ENCODE data around the gene MINDY2.
"Not testable (repeated sequence)": the region's sequence is repeated elsewhere in the genome, so short reads cannot be mapped to it uniquely, and the experiment has no call there.

The MINDY2 gene

DNA sequence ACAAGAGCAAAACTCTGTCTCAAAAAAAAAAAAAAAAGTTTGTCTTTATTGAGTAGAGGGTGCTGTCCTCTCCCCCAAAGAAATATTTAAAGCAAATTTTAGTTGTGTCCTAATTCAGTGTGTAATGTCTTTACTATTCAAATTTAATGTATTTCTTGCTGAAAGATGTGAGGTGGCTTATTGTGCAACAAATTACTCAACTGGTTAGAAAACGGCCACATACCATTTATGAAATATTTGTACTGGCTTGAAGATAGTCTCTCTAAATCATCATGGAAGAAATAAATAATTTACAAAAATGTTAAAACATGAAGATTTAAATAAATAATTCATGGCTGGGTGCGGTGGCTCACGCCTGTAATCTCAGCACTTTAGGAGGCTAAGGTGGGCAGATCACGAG, 99.3 kb downstream of the MINDY2 start:
- H3K4me2 ChIP-seq (ENCODE audit: low read length), result no peak overlapping the region
- no peaks in the 10 kb centered on the region for H3K36me3 ChIP-seq (ENCODE audit: insufficient read depth, low read length)
- no peak overlapping the region for H3K9ac ChIP-seq (ENCODE audit: low read depth, low read length)

GRCh38 chr15:58873267-58873666, 102.2 kb downstream of the MINDY2 start:
- no peaks in the 10 kb centered on the region for H3K9me3 ChIP-seq (replicated peaks; ENCODE audit: low read length)
- H3K4me1 ChIP-seq (ENCODE audit: control insufficient read depth, insufficient read depth, low read length), result peaks cover 8% of the 10 kb centered on the region
- no peak overlapping the region for H3K4me3 ChIP-seq (ENCODE audit: low read length)
- H3K9ac ChIP-seq (ENCODE audit: low read depth, low read length), result no peak overlapping the region
- H3K27me3 ChIP-seq (ENCODE audit: control insufficient read depth, insufficient read depth, low read length), result no peaks in the 10 kb centered on the region
- H3K36me3 ChIP-seq (ENCODE audit: insufficient read depth, low read length), result peaks cover 17% of the 10 kb centered on the region
- H3K4me2 ChIP-seq (ENCODE audit: low read length), result no peak overlapping the region

More for the DNA sequence above, 99.3 kb downstream of the MINDY2 start:
- H3K4me1 ChIP-seq (ENCODE audit: control insufficient read depth, insufficient read depth, low read length), result peaks cover 9% of the 10 kb centered on the region
- no peaks in the 10 kb centered on the region for H3K9me3 ChIP-seq (replicated peaks; ENCODE audit: low read length)
- H3K27me3 ChIP-seq (ENCODE audit: control insufficient read depth, insufficient read depth, low read length), result no peaks in the 10 kb centered on the region
- H3K4me3 ChIP-seq (ENCODE audit: low read length), result no peak overlapping the region

DNA sequence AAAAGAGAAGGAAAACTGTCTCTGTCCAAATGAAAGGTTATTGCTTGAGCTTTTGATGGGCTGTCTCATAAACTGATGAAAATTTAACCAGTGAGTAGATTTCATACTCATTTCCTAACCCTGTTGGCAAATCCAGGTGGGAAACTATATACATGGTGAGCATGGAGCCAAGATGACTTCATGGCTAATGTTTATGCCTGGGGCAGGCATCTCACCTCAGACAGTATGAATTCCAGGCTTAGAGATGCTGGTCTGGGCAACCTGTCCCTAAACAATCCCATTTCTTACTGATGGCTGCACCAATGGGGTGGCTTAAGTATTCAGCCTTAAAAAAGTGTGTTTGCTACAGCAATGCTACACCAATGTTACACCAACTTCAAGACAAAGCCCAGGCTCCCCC, 104.2 kb downstream of the MINDY2 start:
- Histone ChIP-seq H3K27me3 (ENCODE audit: control insufficient read depth, insufficient read depth, low read length) (no peaks in the 10 kb centered on the region), H3K4me2 (ENCODE audit: low read length) (no peak overlapping the region), H3K9me3 (replicated peaks; ENCODE audit: low read length) (no peaks in the 10 kb centered on the region), H3K9ac (ENCODE audit: low read depth, low read length) (no peak overlapping the region), H3K4me3 (ENCODE audit: low read length) (no peak overlapping the region), H3K36me3 (ENCODE audit: insufficient read depth, low read length) (peaks cover 38% of the 10 kb centered on the region), H3K4me1 (ENCODE audit: control insufficient read depth, insufficient read depth, low read length) (peaks cover 8% of the 10 kb centered on the region)

DNA sequence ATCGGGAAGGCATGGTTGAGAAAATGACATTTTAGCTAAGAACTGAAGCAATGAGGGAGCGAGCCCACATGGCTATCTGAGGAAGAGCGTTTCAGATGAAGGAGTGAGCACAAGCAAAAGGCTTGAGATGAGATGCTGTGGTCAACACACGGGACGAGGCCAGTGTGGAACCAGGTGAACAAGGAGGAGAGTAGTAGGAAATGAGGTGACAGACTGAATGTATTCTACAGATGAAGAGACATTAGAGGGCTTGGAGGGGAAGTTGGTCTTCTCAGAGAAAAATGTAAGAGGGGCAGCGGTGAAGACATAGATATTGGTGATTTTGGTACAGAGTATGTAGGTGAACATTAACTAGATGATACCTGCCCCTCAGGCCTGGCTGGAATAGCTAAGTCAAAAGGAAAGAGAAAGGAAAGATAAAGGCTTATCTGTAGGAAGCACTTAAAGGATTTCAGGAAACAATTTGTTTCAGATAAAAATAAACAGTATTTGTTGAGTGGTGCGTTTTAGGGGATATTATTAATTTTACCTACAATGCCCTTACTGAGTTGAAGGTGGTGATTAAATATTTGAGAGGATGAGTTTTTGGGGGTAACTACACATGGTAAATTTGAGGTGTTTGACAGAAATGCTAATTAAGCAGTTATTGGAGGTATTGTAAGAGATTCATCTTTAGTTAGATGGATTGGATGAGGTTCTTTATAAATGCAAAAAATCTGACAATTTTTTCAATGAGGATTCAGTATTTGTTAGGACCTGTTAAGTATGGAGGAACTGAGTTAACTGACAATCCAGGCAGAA, 105.4 kb downstream of the MINDY2 start:
- no peaks in the 10 kb centered on the region for H3K27me3 ChIP-seq (ENCODE audit: control insufficient read depth, insufficient read depth, low read length)
- H3K4me2 ChIP-seq (ENCODE audit: low read length), result no peak overlapping the region
- peaks cover 8% of the 10 kb centered on the region for H3K4me1 ChIP-seq (ENCODE audit: control insufficient read depth, insufficient read depth, low read length)
- peaks cover 49% of the 10 kb centered on the region for H3K36me3 ChIP-seq (ENCODE audit: insufficient read depth, low read length)
- H3K4me3 ChIP-seq (ENCODE audit: low read length), result no peak overlapping the region
- H3K9me3 ChIP-seq (replicated peaks; ENCODE audit: low read length), result no peaks in the 10 kb centered on the region
- H3K9ac ChIP-seq (ENCODE audit: low read depth, low read length), result no peak overlapping the region

DNA sequence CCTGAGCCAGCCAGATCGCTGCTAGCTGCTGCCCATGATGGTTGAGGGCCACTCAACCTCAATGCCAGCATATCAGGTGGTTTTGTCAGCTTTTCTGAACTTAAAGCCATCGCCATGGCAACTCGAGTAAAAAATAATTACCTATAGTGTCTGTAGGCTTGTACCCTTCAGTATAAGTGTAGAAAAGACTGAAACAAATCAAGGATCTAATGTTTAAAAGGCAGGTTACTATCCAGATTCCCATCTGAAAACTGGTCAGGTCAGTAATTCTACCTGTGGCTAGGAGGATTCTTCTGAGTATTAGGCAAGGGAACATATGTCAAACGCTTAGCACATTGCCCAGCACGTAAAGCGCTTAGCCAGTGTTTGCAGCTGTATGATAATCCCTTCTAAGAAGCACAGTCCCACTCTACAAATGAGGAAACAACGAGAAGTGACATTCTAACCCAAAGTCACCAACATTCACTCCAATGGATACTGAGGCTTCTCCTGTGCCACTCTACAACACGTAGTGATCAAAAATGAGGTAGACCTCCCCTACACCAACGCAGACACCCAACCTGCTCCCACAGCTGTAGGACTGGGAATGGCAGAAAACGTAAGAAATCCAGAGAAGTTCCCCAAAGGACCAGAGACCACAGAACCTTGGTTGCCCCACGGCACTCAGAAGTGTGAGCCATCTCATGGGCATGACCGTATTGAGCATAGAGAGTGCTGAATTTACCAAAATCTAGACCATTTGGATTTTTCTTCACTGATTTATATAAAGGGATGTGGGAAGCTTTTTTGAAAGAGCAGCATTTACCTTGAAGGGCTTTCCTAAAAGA, 107.1 kb downstream of the MINDY2 start:
- no peak overlapping the region for H3K4me2 ChIP-seq (ENCODE audit: low read length)
- peaks cover 59% of the 10 kb centered on the region for H3K36me3 ChIP-seq (ENCODE audit: insufficient read depth, low read length)
- no peak overlapping the region for H3K9ac ChIP-seq (ENCODE audit: low read depth, low read length)

DNA sequence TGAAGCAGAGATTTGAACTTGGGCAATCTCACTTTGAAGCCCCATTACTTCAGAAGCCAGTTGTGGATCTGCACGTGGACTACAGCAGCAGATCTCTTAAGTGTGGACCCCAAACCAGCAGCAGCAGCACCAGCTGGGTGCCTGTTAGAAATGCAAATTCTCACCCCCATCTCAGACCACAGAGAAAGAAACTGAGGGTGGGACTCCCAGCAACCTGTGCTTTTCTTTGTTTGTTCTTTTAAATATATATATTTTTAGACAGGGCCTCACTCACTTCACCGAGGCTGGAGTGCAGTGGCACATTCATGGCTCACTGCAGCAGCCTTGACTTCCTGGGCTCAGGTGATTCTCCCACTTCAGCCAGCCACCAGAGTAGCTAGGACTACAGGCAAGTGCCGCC, 109.2 kb downstream of the MINDY2 start:
- H3K4me2 ChIP-seq (ENCODE audit: low read length), result no peak overlapping the region
- no peak overlapping the region for H3K9ac ChIP-seq (ENCODE audit: low read depth, low read length)
- H3K36me3 ChIP-seq (ENCODE audit: insufficient read depth, low read length), result peaks cover 72% of the 10 kb centered on the region
- H3K9me3 ChIP-seq (replicated peaks; ENCODE audit: low read length), result no peaks in the 10 kb centered on the region
- H3K27me3 ChIP-seq (ENCODE audit: control insufficient read depth, insufficient read depth, low read length), result no peaks in the 10 kb centered on the region
- H3K4me1 ChIP-seq (ENCODE audit: control insufficient read depth, insufficient read depth, low read length), result no peaks in the 10 kb centered on the region
- no peak overlapping the region for H3K4me3 ChIP-seq (ENCODE audit: low read length)

More for the DNA sequence above, 107.1 kb downstream of the MINDY2 start:
- no peaks in the 10 kb centered on the region for H3K27me3 ChIP-seq (ENCODE audit: control insufficient read depth, insufficient read depth, low read length)
- H3K4me1 ChIP-seq (ENCODE audit: control insufficient read depth, insufficient read depth, low read length), result peaks cover 5% of the 10 kb centered on the region
- no peak overlapping the region for H3K4me3 ChIP-seq (ENCODE audit: low read length)
- no peaks in the 10 kb centered on the region for H3K9me3 ChIP-seq (replicated peaks; ENCODE audit: low read length)

GRCh38 chr15:58882243-58882642, 111.1 kb downstream of the MINDY2 start:
- no peaks in the 10 kb centered on the region for H3K4me1 ChIP-seq (ENCODE audit: control insufficient read depth, insufficient read depth, low read length)
- no peak overlapping the region for H3K9ac ChIP-seq (ENCODE audit: low read depth, low read length)
- H3K4me3 ChIP-seq (ENCODE audit: low read length), result no peak overlapping the region
- no peak overlapping the region for H3K4me2 ChIP-seq (ENCODE audit: low read length)
- H3K9me3 ChIP-seq (replicated peaks; ENCODE audit: low read length), result no peaks in the 10 kb centered on the region
- no peaks in the 10 kb centered on the region for H3K27me3 ChIP-seq (ENCODE audit: control insufficient read depth, insufficient read depth, low read length)
- peaks cover 82% of the 10 kb centered on the region for H3K36me3 ChIP-seq (ENCODE audit: insufficient read depth, low read length)

- H3K9ac ChIP-seq (ENCODE audit: low read depth, low read length); H3K9me3 ChIP-seq (replicated peaks; ENCODE audit: low read length); H3K4me1 ChIP-seq (ENCODE audit: control insufficient read depth, insufficient read depth, low read length); H3K27me3 ChIP-seq (ENCODE audit: control insufficient read depth, insufficient read depth, low read length); H3K4me2 ChIP-seq (ENCODE audit: low read length); H3K4me3 ChIP-seq (ENCODE audit: low read length): not testable (repeated sequence)
- H3K36me3 ChIP-seq (ENCODE audit: insufficient read depth, low read length), result peaks cover 84% of the 10 kb centered on the region
Observed at GRCh38 chr15:58883926-58884325, 112.8 kb downstream of the MINDY2 start.

DNA sequence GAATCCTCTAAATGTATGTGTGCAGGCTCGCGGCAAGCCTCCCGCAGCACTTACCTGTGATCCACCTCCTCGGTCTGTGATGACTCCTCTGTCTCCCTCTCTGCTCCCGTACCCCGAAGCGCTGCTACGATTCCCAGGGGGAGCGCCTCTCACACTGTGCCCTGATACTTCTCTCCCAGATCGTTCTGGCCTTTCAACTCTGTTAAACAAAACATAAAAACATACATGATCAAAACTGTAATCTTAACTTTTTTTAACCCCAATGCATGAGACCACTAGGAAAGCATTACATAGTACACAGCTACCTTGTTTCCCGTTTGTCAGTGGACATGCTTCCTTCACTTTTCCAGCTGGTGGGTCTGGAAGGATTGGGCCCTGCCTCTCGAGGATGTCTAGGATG, 115.8 kb downstream of the MINDY2 start:
- H3K36me3 ChIP-seq (ENCODE audit: insufficient read depth, low read length), result peaks cover 85% of the 10 kb centered on the region
- H3K9me3 ChIP-seq (replicated peaks; ENCODE audit: low read length), result no peaks in the 10 kb centered on the region

GRCh38 chr15:58889363-58889762, 118.3 kb downstream of the MINDY2 start:
- H3K27me3 ChIP-seq (ENCODE audit: control insufficient read depth, insufficient read depth, low read length), result no peaks in the 10 kb centered on the region
- H3K4me2 ChIP-seq (ENCODE audit: low read length), result no peak overlapping the region
- no peaks in the 10 kb centered on the region for H3K9me3 ChIP-seq (replicated peaks; ENCODE audit: low read length)
- H3K4me3 ChIP-seq (ENCODE audit: low read length), result no peak overlapping the region
- no peaks in the 10 kb centered on the region for H3K4me1 ChIP-seq (ENCODE audit: control insufficient read depth, insufficient read depth, low read length)
- no peak overlapping the region for H3K9ac ChIP-seq (ENCODE audit: low read depth, low read length)
- H3K36me3 ChIP-seq (ENCODE audit: insufficient read depth, low read length), result peaks cover 96% of the 10 kb centered on the region

More for the DNA sequence above, 115.8 kb downstream of the MINDY2 start:
- no peak overlapping the region for H3K4me2 ChIP-seq (ENCODE audit: low read length)
- no peaks in the 10 kb centered on the region for H3K27me3 ChIP-seq (ENCODE audit: control insufficient read depth, insufficient read depth, low read length)
- no peaks in the 10 kb centered on the region for H3K4me1 ChIP-seq (ENCODE audit: control insufficient read depth, insufficient read depth, low read length)
- no peak overlapping the region for H3K9ac ChIP-seq (ENCODE audit: low read depth, low read length)
- H3K4me3 ChIP-seq (ENCODE audit: low read length), result no peak overlapping the region

GRCh38 chr15:58898150-58898680, 127.1 kb downstream of the MINDY2 start:
- H3K9ac ChIP-seq (ENCODE audit: low read depth, low read length), result no peak overlapping the region
- no peak overlapping the region for H3K4me3 ChIP-seq (ENCODE audit: low read length)
- no peaks in the 10 kb centered on the region for H3K9me3 ChIP-seq (replicated peaks; ENCODE audit: low read length)
- peaks cover 67% of the 10 kb centered on the region for H3K36me3 ChIP-seq (ENCODE audit: insufficient read depth, low read length)
- H3K27me3 ChIP-seq (ENCODE audit: control insufficient read depth, insufficient read depth, low read length), result no peaks in the 10 kb centered on the region
- no peak overlapping the region for H3K4me2 ChIP-seq (ENCODE audit: low read length)
- no peaks in the 10 kb centered on the region for H3K4me1 ChIP-seq (ENCODE audit: control insufficient read depth, insufficient read depth, low read length)

Measured in skeletal muscle satellite cell (primary cell).